ENCODE data around the gene APC2.

Gene APC2

DNA sequence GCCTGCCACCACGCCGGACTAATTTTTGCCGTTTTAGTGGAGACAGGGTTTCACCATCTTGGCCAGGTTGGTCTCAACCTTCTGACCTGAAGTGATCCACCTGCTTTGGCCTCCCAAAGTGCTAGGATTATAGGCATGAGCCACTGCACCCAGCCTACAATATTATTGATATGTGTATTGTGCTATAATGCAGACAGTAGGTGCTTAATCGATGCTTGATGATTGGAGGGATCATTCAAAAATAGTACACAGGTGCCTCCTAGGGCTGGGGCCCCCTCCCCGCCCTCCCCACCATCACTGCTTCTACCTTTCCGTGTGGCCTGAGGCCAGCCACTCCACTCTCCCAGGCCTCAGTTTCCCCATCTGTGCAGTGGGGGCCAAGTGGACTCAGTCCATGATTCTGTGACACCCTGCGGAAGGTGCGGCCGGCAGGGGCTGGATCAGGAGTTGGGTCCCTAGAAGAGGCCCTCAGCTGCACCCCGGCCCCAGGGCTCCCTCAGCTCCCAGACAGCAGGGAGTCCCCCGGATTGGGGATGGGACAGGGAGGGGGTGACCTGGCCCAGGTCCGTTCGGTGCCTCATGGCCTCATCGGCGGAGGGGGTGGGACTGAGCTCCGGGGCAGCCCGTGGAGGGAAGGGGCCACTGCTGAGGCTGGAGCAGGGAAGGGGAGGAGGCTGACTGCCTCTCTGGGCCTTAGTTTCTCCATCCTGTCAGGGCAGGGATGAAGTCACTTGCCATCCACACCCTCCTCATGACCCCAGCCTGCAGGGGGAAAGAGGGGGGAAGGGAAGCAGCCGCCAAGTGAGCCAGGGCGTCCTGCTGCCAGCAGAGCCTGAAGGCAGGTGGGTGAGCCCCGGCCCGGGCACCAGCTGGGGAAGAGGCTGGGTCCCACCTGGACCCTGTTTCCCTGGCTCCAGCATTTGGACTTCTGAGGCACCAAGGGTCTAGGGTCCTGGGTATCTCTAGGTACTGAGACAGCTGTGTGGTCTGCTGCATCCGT lies 61.7 kb downstream of the APC2 start:
- no peak overlapping the region for H2BK12ac ChIP-seq (ENCODE audit: low read length)
- WGBS (ENCODE audit: extremely low coverage, insufficient coverage, insufficient read length), result no CpG with 5 or more reads among the region's 22 CpGs
- DNase-seq, result no peak

DNA sequence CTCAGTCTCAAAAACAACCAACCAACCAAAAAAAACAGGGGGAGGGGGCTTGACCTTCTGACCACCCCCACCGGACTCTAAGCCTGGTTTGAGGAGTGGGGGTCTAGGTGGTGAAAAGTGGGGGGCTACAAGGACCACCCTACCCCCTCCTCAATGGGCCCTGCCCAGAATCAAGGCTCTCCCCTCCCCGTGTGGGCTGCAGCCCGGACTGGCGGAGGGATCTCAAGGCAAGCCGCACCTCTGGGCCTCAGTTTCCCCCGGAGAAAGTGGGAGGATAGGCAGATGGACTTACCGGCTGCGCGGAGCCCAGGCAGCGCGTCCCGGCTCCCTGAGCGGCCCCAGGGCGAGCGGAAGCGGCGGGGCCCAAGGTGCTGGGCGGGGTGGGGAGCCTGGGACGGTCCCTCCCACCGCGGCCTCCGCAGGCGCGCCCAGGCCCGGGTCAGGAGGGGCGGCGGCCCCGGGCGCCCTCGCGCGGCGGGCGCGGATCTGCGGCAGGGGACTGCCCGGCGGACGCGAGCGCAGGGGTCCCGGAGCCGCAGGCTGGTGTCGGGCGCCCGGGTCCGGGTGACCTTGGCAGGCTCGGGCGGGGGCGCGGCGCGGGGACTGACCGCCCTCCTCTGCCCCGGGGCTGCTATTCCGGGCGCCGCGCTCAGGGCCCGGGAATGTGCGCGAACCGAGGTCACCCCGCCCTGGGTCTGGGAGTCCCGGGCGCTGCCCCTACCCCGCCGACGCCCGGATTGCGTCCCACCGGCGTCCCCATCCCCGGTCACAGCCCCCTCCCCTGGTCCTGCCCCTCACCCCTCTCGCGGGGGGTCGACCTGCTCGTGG lies 63.0 kb downstream of the APC2 start, which contains the start of gene ADAMTSL5:
Gene ADAMTSL5 (minus strand): TSS at position 349 of the 828 bp plus-strand sequence. CDS start 2,076 bp downstream, outside the sequence.
- peak within 1 kb of the TSS; percentile 45 for H2AK5ac ChIP-seq (ENCODE audit: low read length)
- no peak within 1 kb of the TSS for H3K23ac ChIP-seq (ENCODE audit: low read length)
- H2AFZ ChIP-seq (ENCODE audit: insufficient read depth, low read length, poor library complexity), result peak within 1 kb of the TSS; percentile 77
- peak within 1 kb of the TSS; percentile 61 for H3K9ac ChIP-seq (ENCODE audit: low read length)
- peaks cover 10% of the 10 kb centered on the region for H3K79me1 ChIP-seq (ENCODE audit: low read length)
- WGBS (ENCODE audit: extremely low coverage, insufficient coverage, insufficient read length), result no CpG with 5 or more reads among the region's 78 CpGs
- H2BK5ac ChIP-seq (ENCODE audit: low read depth, low read length, poor library complexity), result peak within 1 kb of the TSS; percentile 39
- peak within 1 kb of the TSS; percentile 41 for H3K18ac ChIP-seq (ENCODE audit: low read length)
- peaks cover 1% of the 10 kb centered on the region for H3K79me2 ChIP-seq (ENCODE audit: control insufficient read depth, insufficient read depth, low read length, poor library complexity)
- H3K4me2 ChIP-seq (ENCODE audit: low read length), result peak within 1 kb of the TSS; percentile 77
- H3K4ac ChIP-seq (ENCODE audit: low read depth, low read length), result peak within 1 kb of the TSS; percentile 42
- peaks cover 0 to 4% of the 10 kb centered on the region in 2 experiments for H3K4me1 ChIP-seq (ENCODE audit: control insufficient read depth in 1 of 2, insufficient read depth in 2 of 2, low read length in 2 of 2)
- H3K4me3 ChIP-seq (ENCODE audit: low read depth, low read length), result peak within 1 kb of the TSS; percentile 64
- peak within 1 kb of the TSS; percentile 21 for H2BK120ac ChIP-seq (ENCODE audit: insufficient read depth, low read length, poor library complexity)
- peak within 1 kb of the TSS; percentile 77 for H4K91ac ChIP-seq (ENCODE audit: low read depth, low read length)
- H4K8ac ChIP-seq (ENCODE audit: low read depth, low read length), result peak within 1 kb of the TSS; percentile 83
- H4K12ac ChIP-seq (ENCODE audit: low read depth, low read length), result peak within 1 kb of the TSS; percentile 12
- no peak within 1 kb of the TSS for H2BK12ac ChIP-seq (ENCODE audit: low read length)
- DNase-seq, result peak; percentile 57 to 82
- no peaks in the 10 kb centered on the region for H3K27me3 ChIP-seq (ENCODE audit: insufficient read depth, low read length)
- no peak within 1 kb of the TSS for H3K27ac ChIP-seq (ENCODE audit: low read depth, low read length)
- H3K36me3 ChIP-seq (ENCODE audit: control insufficient read depth in 1 of 2, insufficient read depth in 2 of 2, low read length in 2 of 2), result no peaks in the 10 kb centered on the region
- peaks cover 11% of the 10 kb centered on the region for H3K9me3 ChIP-seq (ENCODE audit: insufficient read depth, low read depth, low read length)
- H3K14ac ChIP-seq (ENCODE audit: low read length), result peak within 1 kb of the TSS; percentile 55

More for the DNA sequence above, 61.7 kb downstream of the APC2 start:
- H3K79me2 ChIP-seq (ENCODE audit: control insufficient read depth, insufficient read depth, low read length, poor library complexity), result peaks cover 2% of the 10 kb centered on the region
- H2BK5ac ChIP-seq (ENCODE audit: low read depth, low read length, poor library complexity), result no peak overlapping the region
- H3K14ac ChIP-seq (ENCODE audit: low read length), result no peak overlapping the region
- H3K18ac ChIP-seq (ENCODE audit: low read length), result no peak overlapping the region
- H3K9me3 ChIP-seq (ENCODE audit: insufficient read depth, low read depth, low read length), result peaks cover 16% of the 10 kb centered on the region
- no peak overlapping the region for H3K23ac ChIP-seq (ENCODE audit: low read length)
- peaks cover 14% of the 10 kb centered on the region for H3K79me1 ChIP-seq (ENCODE audit: low read length)
- no peak overlapping the region for H3K4me3 ChIP-seq (ENCODE audit: low read depth, low read length)
- no peak overlapping the region for H4K12ac ChIP-seq (ENCODE audit: low read depth, low read length)
- H3K27me3 ChIP-seq (ENCODE audit: insufficient read depth, low read length), result no peaks in the 10 kb centered on the region
- no peak overlapping the region for H3K9ac ChIP-seq (ENCODE audit: low read length)
- H3K4me1 ChIP-seq (ENCODE audit: control insufficient read depth in 1 of 2, insufficient read depth in 2 of 2, low read length in 2 of 2), result peaks cover 6% of the 10 kb centered on the region in 2 experiments
- no peak overlapping the region for H2AK5ac ChIP-seq (ENCODE audit: low read length)
- no peak overlapping the region for H2BK120ac ChIP-seq (ENCODE audit: insufficient read depth, low read length, poor library complexity)
- H3K4ac ChIP-seq (ENCODE audit: low read depth, low read length), result no peak overlapping the region
- H2AFZ ChIP-seq (ENCODE audit: insufficient read depth, low read length, poor library complexity), result no peak overlapping the region
- no peak overlapping the region for H3K4me2 ChIP-seq (ENCODE audit: low read length)
- no peaks in the 10 kb centered on the region for H3K36me3 ChIP-seq (ENCODE audit: control insufficient read depth in 1 of 2, insufficient read depth in 2 of 2, low read length in 2 of 2)
- H4K8ac ChIP-seq (ENCODE audit: low read depth, low read length), result no peak overlapping the region
- no peak overlapping the region for H3K27ac ChIP-seq (ENCODE audit: low read depth, low read length)
- H4K91ac ChIP-seq (ENCODE audit: low read depth, low read length), result no peak overlapping the region

DNA sequence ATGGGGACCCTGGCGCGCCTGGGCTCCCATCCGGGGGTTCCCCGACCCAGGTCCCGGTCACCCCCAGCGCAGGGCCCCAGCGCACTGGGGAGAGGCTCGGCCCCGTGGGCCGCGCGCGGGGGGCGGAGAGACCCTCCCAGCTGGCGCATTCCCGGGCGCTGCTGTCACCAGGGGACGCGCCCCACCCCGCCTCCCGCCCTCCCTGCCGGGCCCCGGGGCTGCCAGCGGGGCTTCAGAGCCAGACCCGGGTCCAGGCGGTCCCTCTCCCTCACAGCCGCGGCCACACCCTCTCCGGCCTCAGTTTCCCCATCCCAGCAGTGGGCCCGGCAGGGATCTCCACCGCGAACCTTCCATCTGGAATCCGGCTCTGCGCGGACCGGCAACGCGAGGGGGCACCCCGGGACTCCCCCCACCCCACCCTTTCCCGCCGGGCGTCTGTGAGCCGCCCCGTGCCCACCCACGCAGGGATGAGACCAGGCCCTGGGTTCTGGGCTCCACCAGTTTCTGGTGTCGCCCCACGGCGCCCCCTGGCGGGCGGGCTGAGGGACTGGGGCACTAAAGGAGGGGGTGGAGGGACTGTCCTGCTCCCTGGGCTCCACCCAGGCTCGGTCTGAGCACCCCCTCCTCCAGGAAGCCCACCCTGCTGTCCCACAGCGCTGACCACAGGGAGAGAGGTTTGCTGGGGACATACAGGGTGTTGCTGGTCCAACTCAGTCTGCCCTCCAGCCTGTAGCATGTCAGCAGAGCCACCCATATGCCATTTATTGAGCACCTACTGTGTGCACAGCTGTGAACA lies 63.8 kb downstream of the APC2 start:
- Histone ChIP-seq H2BK12ac (ENCODE audit: low read length) (no peak overlapping the region), H3K4me3 (ENCODE audit: low read depth, low read length) (peak overlapping the region; percentile 64), H3K23ac (ENCODE audit: low read length) (no peak overlapping the region), H3K27me3 (ENCODE audit: insufficient read depth, low read length) (no peaks in the 10 kb centered on the region), H4K91ac (ENCODE audit: low read depth, low read length) (peak overlapping the region; percentile 77), H3K18ac (ENCODE audit: low read length) (peak overlapping the region; percentile 41), H2BK5ac (ENCODE audit: low read depth, low read length, poor library complexity) (peak overlapping the region; percentile 39), H3K4ac (ENCODE audit: low read depth, low read length) (no peak overlapping the region), H2BK120ac (ENCODE audit: insufficient read depth, low read length, poor library complexity) (peak overlapping the region; percentile 21), H2AK5ac (ENCODE audit: low read length) (peak overlapping the region; percentile 26), H4K8ac (ENCODE audit: low read depth, low read length) (peak overlapping the region; percentile 83), H3K79me1 (ENCODE audit: low read length) (peaks cover 8% of the 10 kb centered on the region), H3K36me3 (ENCODE audit: control insufficient read depth in 1 of 2, insufficient read depth in 2 of 2, low read length in 2 of 2) (no peaks in the 10 kb centered on the region), H3K27ac (ENCODE audit: low read depth, low read length) (no peak overlapping the region), H3K79me2 (ENCODE audit: control insufficient read depth, insufficient read depth, low read length, poor library complexity) (no peaks in the 10 kb centered on the region), H3K4me2 (ENCODE audit: low read length) (peak overlapping the region; percentile 77), H3K9me3 (ENCODE audit: insufficient read depth, low read depth, low read length) (peaks cover 11% of the 10 kb centered on the region), H3K9ac (ENCODE audit: low read length) (peak overlapping the region; percentile 61), H2AFZ (ENCODE audit: insufficient read depth, low read length, poor library complexity) (peak overlapping the region; percentile 77), H4K12ac (ENCODE audit: low read depth, low read length) (peak overlapping the region; percentile 80), H3K4me1 (ENCODE audit: control insufficient read depth in 1 of 2, insufficient read depth in 2 of 2, low read length in 2 of 2) (peaks cover 0 to 4% of the 10 kb centered on the region in 2 experiments), H3K14ac (ENCODE audit: low read length) (peak overlapping the region; percentile 55)
- WGBS (ENCODE audit: extremely low coverage, insufficient coverage, insufficient read length), result no CpG with 5 or more reads among the region's 52 CpGs
- peak; percentile 61 to 77 for DNase-seq

Measured in trophoblast cell (in vitro differentiated cells and primary cell).